H9 (cell line): Measurements from ENCODE around the gene ARID2. TPM values are rescaled to one million over a fixed set of nuclear protein-coding genes. Genes with fewer than 3 reads are reported as not detected.

ENCODE experiments used
- DNase-seq: peaks from one replicate; pipeline ENCODE4 v3.0.0-alpha.2; 2017
- H2AFZ ChIP-seq: one replicate; pipeline ENCODE4 v1.6.1; 2013; ENCODE audit warnings: mild to moderate bottlenecking, low read length, control low read depth, moderate library complexity
- H2AK5ac ChIP-seq: 2 replicates; pipeline ENCODE4 v1.6.1; 2013; ENCODE audit warnings: low read length, control low read depth, mixed read lengths; ENCODE audit not compliant: insufficient read length
- H2BK120ac ChIP-seq: one replicate; pipeline ENCODE4 v1.6.1; 2013; ENCODE audit warnings: low read depth, mild to moderate bottlenecking, low read length, control low read depth, inconsistent platforms; ENCODE audit not compliant: poor library complexity, severe bottlenecking
- H2BK12ac ChIP-seq: 2 replicates; pipeline ENCODE4 v1.6.1; 2013; ENCODE audit warnings: low read length, control low read depth, mixed read lengths, low read depth; ENCODE audit not compliant: insufficient read length
- H2BK15ac ChIP-seq: 2 replicates; pipeline ENCODE4 v1.6.1; 2013; ENCODE audit warnings: low read depth, low read length, control low read depth
- H2BK20ac ChIP-seq: one replicate; pipeline ENCODE4 v1.6.1; 2013; ENCODE audit warnings: low read depth, mild to moderate bottlenecking, low read length, control low read depth, inconsistent platforms; ENCODE audit not compliant: poor library complexity, severe bottlenecking
- H2BK5ac ChIP-seq: 2 replicates; pipeline ENCODE4 v1.6.1; 2013; ENCODE audit warnings: low read length, control low read depth, mixed read lengths; ENCODE audit not compliant: insufficient read length
- H3K14ac ChIP-seq: 2 replicates; pipeline ENCODE4 v1.6.1; 2013; ENCODE audit warnings: low read length, control low read depth; ENCODE audit not compliant: insufficient read depth
- H3K18ac ChIP-seq: 2 replicates; pipeline ENCODE4 v1.6.1; 2013; ENCODE audit warnings: low read depth, mild to moderate bottlenecking, mixed read lengths, low read length, control low read depth; ENCODE audit not compliant: insufficient read length
- H3K23ac ChIP-seq: 2 replicates; pipeline ENCODE4 v1.6.1; 2013; ENCODE audit warnings: low read length, control low read depth, mixed read lengths, low read depth; ENCODE audit not compliant: insufficient read length
- H3K23me2 ChIP-seq: 2 replicates; pipeline ENCODE4 v1.6.1; 2013; ENCODE audit warnings: low read depth, mild to moderate bottlenecking, mixed read lengths, low read length, control low read depth; ENCODE audit not compliant: insufficient read length, poor library complexity, severe bottlenecking
- H3K27ac ChIP-seq: 2 replicates; pipeline ENCODE4 v1.5.1; 2013; ENCODE audit warnings: low read length, control low read depth, mixed read lengths, low read depth; ENCODE audit not compliant: insufficient read length
- H3K27me3 ChIP-seq: 2 replicates; pipeline ENCODE4 v1.6.1; 2013; ENCODE audit warnings: low read length, control low read depth, inconsistent platforms; ENCODE audit not compliant: insufficient read depth
- H3K4ac ChIP-seq: 2 replicates; pipeline ENCODE4 v1.6.1; 2013; ENCODE audit warnings: low read depth, mild to moderate bottlenecking, control low read depth, inconsistent platforms, low read length, moderate library complexity
- H3K4me1 ChIP-seq: 2 replicates; pipeline ENCODE4 v1.6.1; 2013; ENCODE audit warnings: low read length, control low read depth, inconsistent platforms; ENCODE audit not compliant: insufficient read depth
- H3K4me2 ChIP-seq: 2 replicates; pipeline ENCODE4 v1.6.1; 2013; ENCODE audit warnings: low read length, control low read depth, mixed read lengths; ENCODE audit not compliant: insufficient read length, insufficient read depth
- H3K56ac ChIP-seq: 2 replicates; pipeline ENCODE4 v1.6.1; 2013; ENCODE audit warnings: low read depth, mild to moderate bottlenecking, mixed read lengths, low read length, control low read depth; ENCODE audit not compliant: insufficient read length
- H3K79me1 ChIP-seq: 2 replicates; pipeline ENCODE4 v1.6.1; 2013; ENCODE audit warnings: low read depth, mild to moderate bottlenecking, moderate library complexity, low read length, control low read depth, inconsistent platforms; ENCODE audit not compliant: insufficient read depth, poor library complexity, severe bottlenecking
- H3K79me2 ChIP-seq: 2 replicates; pipeline ENCODE4 v1.6.1; 2013; ENCODE audit warnings: low read length, control low read depth, inconsistent platforms; ENCODE audit not compliant: insufficient read depth
- H3K9ac ChIP-seq: 2 replicates; pipeline ENCODE4 v1.6.1; 2013; ENCODE audit warnings: low read length, control low read depth, mixed read lengths; ENCODE audit not compliant: insufficient read length; ENCODE audit errors: extremely low read depth
- H3K9me3 ChIP-seq: one replicate; pipeline ENCODE4 v1.6.1; 2013; ENCODE audit warnings: low read depth, low read length, inconsistent platforms; ENCODE audit not compliant: control insufficient read depth
- H3T11ph ChIP-seq: one replicate; pipeline ENCODE4 v1.6.1; 2013; ENCODE audit warnings: mild to moderate bottlenecking, low read length, control low read depth, inconsistent platforms
- H4K20me1 ChIP-seq: one replicate; pipeline ENCODE4 v1.6.1; 2013; ENCODE audit not compliant: control insufficient read depth, insufficient read length, insufficient read depth
- H4K5ac ChIP-seq: 2 replicates; pipeline ENCODE4 v1.6.1; 2013; ENCODE audit warnings: low read depth, mild to moderate bottlenecking, mixed read lengths, low read length, control low read depth; ENCODE audit not compliant: insufficient read length
- H4K8ac ChIP-seq: replicated peaks from 2 replicates; pipeline ENCODE4 v1.6.1; 2013; ENCODE audit warnings: low read length, control low read depth, mixed read lengths, low read depth; ENCODE audit not compliant: insufficient read length
- H4K91ac ChIP-seq: 2 replicates; pipeline ENCODE4 v1.6.1; 2013; ENCODE audit warnings: low read depth, mild to moderate bottlenecking, moderate library complexity, mixed read lengths, low read length, control low read depth; ENCODE audit not compliant: insufficient read length
- H3K27ac Mint-ChIP-seq, 3 experiments: 2 replicates in 2 of 3; 3 replicates in 1 of 3; pipeline ENCODE4 v1.8.0; 2020 to 2021; ENCODE audit warnings: mixed read lengths in 3 of 3, mild to moderate bottlenecking in 1 of 3, moderate library complexity in 1 of 3
- H3K27me3 Mint-ChIP-seq: 2 replicates; pipeline ENCODE4 v1.8.0; 2021; ENCODE audit warnings: low read depth, mild to moderate bottlenecking, moderate library complexity, mixed read lengths
- H3K36me3 Mint-ChIP-seq, 3 experiments: 2 replicates in 2 of 3; 3 replicates in 1 of 3; pipeline ENCODE4 v1.8.0; 2020 to 2021; ENCODE audit warnings: low read depth in 3 of 3, mixed read lengths in 3 of 3; ENCODE audit not compliant: insufficient read depth in 1 of 3
- H3K4me1 Mint-ChIP-seq, 2 experiments: 2 replicates each; pipeline ENCODE4 v1.8.0; 2020; ENCODE audit warnings: mixed read lengths in 2 of 2
- H3K4me3 Mint-ChIP-seq, 2 experiments: 2 replicates in 1 of 2; 3 replicates in 1 of 2; pipeline ENCODE4 v1.8.0; 2020 to 2021; ENCODE audit warnings: mild to moderate bottlenecking in 2 of 2, mixed read lengths in 2 of 2, moderate library complexity in 1 of 2
- H3K9me3 Mint-ChIP-seq, 2 experiments: 2 replicates in 1 of 2; 3 replicates in 1 of 2; pipeline ENCODE4 v1.8.0; 2020; ENCODE audit warnings: mild to moderate bottlenecking in 2 of 2, mixed read lengths in 2 of 2, moderate library complexity in 1 of 2
- WGBS: extraction: QIAGEN DNeasy Blood & Tissue Kit; methylation state at CpG from one replicate; pipeline ENCODE4 v1.1.7; 2013; ENCODE audit warnings: missing lambda C conversion rate, low lambda C conversion rate, mixed read lengths; ENCODE audit not compliant: insufficient read length; ENCODE audit errors: extremely low coverage; 5-methylcytosine and 5-hydroxymethylcytosine counted together
- total RNA-seq: library from RNA; stranded (reverse); gene quantifications from 2 replicates; pipeline ENCODE4 v1.2.1, GENCODE V29; 2021
- TF ChIP-seq, protein P1 (sequence below): fragments of 200-600 bp; sonication (generic); conservative IDR thresholded peaks from 3 replicates; pipeline ENCODE4 v1.8.0; 2021; ENCODE audit warnings: antibody characterized with exemption, mild to moderate bottlenecking

The ARID2 gene
- total RNA-seq, 1 experiment from 2014 or later, result 63.8 TPM

DNA sequence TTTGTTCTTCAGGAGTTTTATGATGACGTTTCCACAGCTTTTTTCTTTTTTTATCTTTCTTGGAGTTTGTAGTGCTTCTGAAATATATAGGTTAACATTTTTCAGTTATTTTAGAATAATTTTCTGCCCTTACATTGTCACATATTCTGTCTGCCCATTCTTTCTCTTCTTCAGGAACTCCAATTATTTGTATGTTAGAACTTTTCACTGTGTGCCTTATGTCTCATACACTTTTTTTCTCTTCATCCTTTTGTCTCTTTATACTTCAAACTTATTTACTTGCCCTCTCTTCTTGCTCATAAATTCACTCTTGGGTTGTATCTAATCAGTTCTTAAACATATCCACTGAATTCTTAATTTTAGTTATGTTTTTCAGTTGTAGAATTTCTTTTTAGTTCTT lies 105.3 kb downstream of the ARID2 start:
- no peak overlapping the region for H3K4ac ChIP-seq
- TF ChIP-seq, protein P1, sequence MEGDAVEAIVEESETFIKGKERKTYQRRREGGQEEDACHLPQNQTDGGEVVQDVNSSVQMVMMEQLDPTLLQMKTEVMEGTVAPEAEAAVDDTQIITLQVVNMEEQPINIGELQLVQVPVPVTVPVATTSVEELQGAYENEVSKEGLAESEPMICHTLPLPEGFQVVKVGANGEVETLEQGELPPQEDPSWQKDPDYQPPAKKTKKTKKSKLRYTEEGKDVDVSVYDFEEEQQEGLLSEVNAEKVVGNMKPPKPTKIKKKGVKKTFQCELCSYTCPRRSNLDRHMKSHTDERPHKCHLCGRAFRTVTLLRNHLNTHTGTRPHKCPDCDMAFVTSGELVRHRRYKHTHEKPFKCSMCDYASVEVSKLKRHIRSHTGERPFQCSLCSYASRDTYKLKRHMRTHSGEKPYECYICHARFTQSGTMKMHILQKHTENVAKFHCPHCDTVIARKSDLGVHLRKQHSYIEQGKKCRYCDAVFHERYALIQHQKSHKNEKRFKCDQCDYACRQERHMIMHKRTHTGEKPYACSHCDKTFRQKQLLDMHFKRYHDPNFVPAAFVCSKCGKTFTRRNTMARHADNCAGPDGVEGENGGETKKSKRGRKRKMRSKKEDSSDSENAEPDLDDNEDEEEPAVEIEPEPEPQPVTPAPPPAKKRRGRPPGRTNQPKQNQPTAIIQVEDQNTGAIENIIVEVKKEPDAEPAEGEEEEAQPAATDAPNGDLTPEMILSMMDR, result no peak
- no peak overlapping the region for H3K27ac ChIP-seq
- H3K9ac ChIP-seq, result no peak overlapping the region
- no peak overlapping the region for H3K18ac ChIP-seq
- Mint-ChIP-seq H3K27me3 (no peaks in the 10 kb centered on the region), H3K4me1 (no peaks in the 10 kb centered on the region), H3K36me3 (peaks cover 24 to 55% (median 38%) of the 10 kb centered on the region in 3 experiments), H3K9me3 (0 out of 5 replicates have a peak, but pooled peaks cover 0 to 3% of the 10 kb centered on the region in 2 experiments), H3K27ac (no peak overlapping the region), H3K4me3 (no peak overlapping the region)
- H3K9me3 ChIP-seq, result no peaks in the 10 kb centered on the region
- no peak overlapping the region for H2BK120ac ChIP-seq
- no peaks in the 10 kb centered on the region for H4K20me1 ChIP-seq
- no peak overlapping the region for H2BK5ac ChIP-seq
- H2BK15ac ChIP-seq, result no peak overlapping the region
- H4K91ac ChIP-seq, result no peak overlapping the region
- H2BK12ac ChIP-seq, result no peak overlapping the region
- no peak overlapping the region for H3K23ac ChIP-seq
- no peak overlapping the region for H3T11ph ChIP-seq
- H4K5ac ChIP-seq, result no peak overlapping the region
- H3K4me1 ChIP-seq, result no peaks in the 10 kb centered on the region
- no peak overlapping the region for H3K14ac ChIP-seq
- H2BK20ac ChIP-seq, result no peak overlapping the region
- no peaks in the 10 kb centered on the region for H3K79me2 ChIP-seq
- H2AFZ ChIP-seq, result no peak overlapping the region
- WGBS, result no CpG with 5 or more reads among the region's 1 CpG
- H3K56ac ChIP-seq, result no peak overlapping the region
- no peak for DNase-seq
- no peak overlapping the region for H3K4me2 ChIP-seq
- no peaks in the 10 kb centered on the region for H3K23me2 ChIP-seq
- H3K79me1 ChIP-seq, result no peaks in the 10 kb centered on the region
- H2AK5ac ChIP-seq, result no peak overlapping the region
- H4K8ac ChIP-seq, result no peak overlapping the region
- H3K27me3 ChIP-seq, result no peaks in the 10 kb centered on the region
